ENCODE measurements around the gene NHLRC1.

DNA sequence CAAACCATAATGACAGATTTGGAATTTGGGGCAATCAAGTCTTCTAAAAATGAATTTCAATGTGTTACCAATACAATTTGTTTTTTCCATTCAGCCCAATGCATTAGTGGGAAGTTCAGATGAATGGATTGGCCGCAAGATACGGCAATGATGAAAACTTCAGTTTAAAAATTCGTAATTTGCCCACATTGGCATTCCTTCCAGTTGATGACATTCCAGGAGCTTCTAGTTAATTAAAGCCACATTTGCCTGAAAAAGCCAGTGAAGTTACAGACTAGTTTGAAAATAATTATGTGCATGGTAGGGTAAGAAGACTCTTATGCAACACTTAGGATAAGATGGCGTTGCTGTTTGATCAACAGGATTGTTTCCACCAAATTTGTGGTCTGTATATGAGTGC, 46.2 kb downstream of the NHLRC1 start:
- TF ChIP-seq, protein P1, sequence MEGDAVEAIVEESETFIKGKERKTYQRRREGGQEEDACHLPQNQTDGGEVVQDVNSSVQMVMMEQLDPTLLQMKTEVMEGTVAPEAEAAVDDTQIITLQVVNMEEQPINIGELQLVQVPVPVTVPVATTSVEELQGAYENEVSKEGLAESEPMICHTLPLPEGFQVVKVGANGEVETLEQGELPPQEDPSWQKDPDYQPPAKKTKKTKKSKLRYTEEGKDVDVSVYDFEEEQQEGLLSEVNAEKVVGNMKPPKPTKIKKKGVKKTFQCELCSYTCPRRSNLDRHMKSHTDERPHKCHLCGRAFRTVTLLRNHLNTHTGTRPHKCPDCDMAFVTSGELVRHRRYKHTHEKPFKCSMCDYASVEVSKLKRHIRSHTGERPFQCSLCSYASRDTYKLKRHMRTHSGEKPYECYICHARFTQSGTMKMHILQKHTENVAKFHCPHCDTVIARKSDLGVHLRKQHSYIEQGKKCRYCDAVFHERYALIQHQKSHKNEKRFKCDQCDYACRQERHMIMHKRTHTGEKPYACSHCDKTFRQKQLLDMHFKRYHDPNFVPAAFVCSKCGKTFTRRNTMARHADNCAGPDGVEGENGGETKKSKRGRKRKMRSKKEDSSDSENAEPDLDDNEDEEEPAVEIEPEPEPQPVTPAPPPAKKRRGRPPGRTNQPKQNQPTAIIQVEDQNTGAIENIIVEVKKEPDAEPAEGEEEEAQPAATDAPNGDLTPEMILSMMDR (IDR thresholded peaks at IDR 0.05; ENCODE audit: borderline replicate concordance, extremely low read depth, low read length, poor library complexity, severe bottlenecking), result no peak
- TF ChIP-seq EZH2 (IDR thresholded peaks at IDR 0.05; ENCODE audit: borderline replicate concordance, low read depth, low read length, severe bottlenecking), result no peak
